Measurements from ENCODE around the gene FAM170B.

DNA sequence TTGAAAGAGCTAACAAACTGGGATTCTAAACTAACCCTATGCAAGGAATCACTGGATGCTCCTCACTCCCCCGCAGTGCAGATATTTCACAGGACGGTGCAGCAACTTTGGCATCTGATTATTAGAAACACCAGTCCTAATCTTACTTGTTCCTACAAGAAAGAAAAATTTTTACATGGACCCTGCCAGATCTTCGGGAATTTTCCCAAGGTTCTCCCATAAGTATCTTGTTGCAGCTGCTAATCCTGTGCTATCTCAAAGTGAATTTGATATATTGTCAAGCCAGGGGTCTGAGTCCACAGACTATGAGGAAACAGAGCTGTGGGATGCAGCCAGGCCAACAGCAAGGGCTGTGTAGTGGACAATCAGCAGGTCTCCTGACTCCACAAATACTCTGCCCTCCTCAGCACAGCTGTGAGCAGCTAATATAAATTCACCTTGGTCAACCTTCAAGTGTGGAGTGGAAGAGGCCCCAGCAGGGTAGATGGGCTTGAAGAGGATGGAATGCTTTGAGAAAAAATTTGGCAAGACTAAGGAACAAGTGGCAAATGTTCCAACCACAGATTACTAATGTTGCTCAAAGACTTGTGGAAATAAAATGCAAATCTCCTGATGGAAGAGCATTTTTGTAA lies 44.1 kb downstream of the FAM170B start:
- TF ChIP-seq EZH2phosphoT487 (IDR thresholded peaks at IDR 0.05; ENCODE audit: borderline replicate concordance): no peak
- TF ChIP-seq, protein P1, sequence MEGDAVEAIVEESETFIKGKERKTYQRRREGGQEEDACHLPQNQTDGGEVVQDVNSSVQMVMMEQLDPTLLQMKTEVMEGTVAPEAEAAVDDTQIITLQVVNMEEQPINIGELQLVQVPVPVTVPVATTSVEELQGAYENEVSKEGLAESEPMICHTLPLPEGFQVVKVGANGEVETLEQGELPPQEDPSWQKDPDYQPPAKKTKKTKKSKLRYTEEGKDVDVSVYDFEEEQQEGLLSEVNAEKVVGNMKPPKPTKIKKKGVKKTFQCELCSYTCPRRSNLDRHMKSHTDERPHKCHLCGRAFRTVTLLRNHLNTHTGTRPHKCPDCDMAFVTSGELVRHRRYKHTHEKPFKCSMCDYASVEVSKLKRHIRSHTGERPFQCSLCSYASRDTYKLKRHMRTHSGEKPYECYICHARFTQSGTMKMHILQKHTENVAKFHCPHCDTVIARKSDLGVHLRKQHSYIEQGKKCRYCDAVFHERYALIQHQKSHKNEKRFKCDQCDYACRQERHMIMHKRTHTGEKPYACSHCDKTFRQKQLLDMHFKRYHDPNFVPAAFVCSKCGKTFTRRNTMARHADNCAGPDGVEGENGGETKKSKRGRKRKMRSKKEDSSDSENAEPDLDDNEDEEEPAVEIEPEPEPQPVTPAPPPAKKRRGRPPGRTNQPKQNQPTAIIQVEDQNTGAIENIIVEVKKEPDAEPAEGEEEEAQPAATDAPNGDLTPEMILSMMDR (conservative IDR thresholded peaks at IDR 0.05; ENCODE audit: low read length): no peak

Measured in Loucy (cell line).